ENCODE data around the gene RAD51B.

RAD51B gene

GRCh38 chr14:68680541-68681051 lies 861.0 kb downstream of the RAD51B start:
- no peaks in the 10 kb centered on the region for H3K9me3 ChIP-seq (ENCODE audit: control insufficient read depth, low read length)
- TF ChIP-seq CTCF (IDR thresholded peaks at IDR 0.05), result no peak
- H2AFZ ChIP-seq, result no peak overlapping the region
- no peaks in the 10 kb centered on the region for H3K79me2 ChIP-seq
- no peak overlapping the region for H3K4me3 ChIP-seq (ENCODE audit: low read depth, low read length)
- H3K36me3 ChIP-seq (ENCODE audit: control insufficient read depth, insufficient read depth, low read length), result no peaks in the 10 kb centered on the region
- H3K27me3 ChIP-seq (ENCODE audit: control insufficient read depth, insufficient read depth, low read length), result no peaks in the 10 kb centered on the region
- H3K4me2 ChIP-seq (ENCODE audit: low read length), result no peak overlapping the region
- H3K4me1 ChIP-seq, result peaks cover 14% of the 10 kb centered on the region
- H3K9ac ChIP-seq, result no peak overlapping the region
- H3K27ac ChIP-seq, result no peak overlapping the region

- Histone ChIP-seq H3K36me3 (ENCODE audit: control insufficient read depth, insufficient read depth, low read length) (no peaks in the 10 kb centered on the region), H3K79me2 (no peaks in the 10 kb centered on the region), H3K4me1 (peaks cover 20% of the 10 kb centered on the region), H3K27me3 (ENCODE audit: control insufficient read depth, insufficient read depth, low read length) (no peaks in the 10 kb centered on the region), H2AFZ (no peak overlapping the region), H3K9ac (no peak overlapping the region), H3K4me2 (ENCODE audit: low read length) (no peak overlapping the region), H3K27ac (peak overlapping the region; percentile 40), H3K4me3 (ENCODE audit: low read depth, low read length) (no peak overlapping the region), H3K9me3 (ENCODE audit: control insufficient read depth, low read length) (no peaks in the 10 kb centered on the region)
- no peak for TF ChIP-seq CTCF (IDR thresholded peaks at IDR 0.05)
Observed at GRCh38 chr14:68681256-68682011, 861.9 kb downstream of the RAD51B start.

- H3K4me3 ChIP-seq (ENCODE audit: low read depth, low read length), result no peak overlapping the region
- peaks cover 20% of the 10 kb centered on the region for H3K4me1 ChIP-seq
- H3K27me3 ChIP-seq (ENCODE audit: control insufficient read depth, insufficient read depth, low read length), result no peaks in the 10 kb centered on the region
- H3K4me2 ChIP-seq (ENCODE audit: low read length), result no peak overlapping the region
- H3K79me2 ChIP-seq, result no peaks in the 10 kb centered on the region
- no peak overlapping the region for H3K27ac ChIP-seq
- no peak overlapping the region for H3K9ac ChIP-seq
- TF ChIP-seq CTCF (IDR thresholded peaks at IDR 0.05), result no peak
- H2AFZ ChIP-seq, result no peak overlapping the region
- H3K9me3 ChIP-seq (ENCODE audit: control insufficient read depth, low read length), result no peaks in the 10 kb centered on the region
- no peaks in the 10 kb centered on the region for H3K36me3 ChIP-seq (ENCODE audit: control insufficient read depth, insufficient read depth, low read length)
Observed at GRCh38 chr14:68682166-68683103, 862.9 kb downstream of the RAD51B start.

- no peaks in the 10 kb centered on the region for H3K9me3 ChIP-seq (ENCODE audit: control insufficient read depth, low read length)
- H3K27ac ChIP-seq, result peak overlapping the region; percentile 13
- no peaks in the 10 kb centered on the region for H3K27me3 ChIP-seq (ENCODE audit: control insufficient read depth, insufficient read depth, low read length)
- H2AFZ ChIP-seq, result no peak overlapping the region
- H3K9ac ChIP-seq, result no peak overlapping the region
- H3K4me1 ChIP-seq, result peaks cover 20% of the 10 kb centered on the region
- H3K4me3 ChIP-seq (ENCODE audit: low read depth, low read length), result no peak overlapping the region
- no peak for TF ChIP-seq CTCF (IDR thresholded peaks at IDR 0.05)
- no peak overlapping the region for H3K4me2 ChIP-seq (ENCODE audit: low read length)
- H3K36me3 ChIP-seq (ENCODE audit: control insufficient read depth, insufficient read depth, low read length), result no peaks in the 10 kb centered on the region
- H3K79me2 ChIP-seq, result no peaks in the 10 kb centered on the region
Observed at GRCh38 chr14:68683326-68683725, 863.7 kb downstream of the RAD51B start.

Measured in parathyroid adenoma (tissue), 2 donors.